Muscle of leg (tissue), 11 donors: ENCODE measurements around the gene CLPTM1L. TPM values are rescaled to one million over a fixed set of nuclear protein-coding genes. Genes with fewer than 3 reads are reported as not detected.

Experiments used
- DNase-seq: peaks from one replicate; pipeline ENCODE4 v3.0.0; 2013
- H3K27ac ChIP-seq: one replicate; pipeline ENCODE4 v1.5.1; 2013; ENCODE audit warnings: mild to moderate bottlenecking, low read length, control low read depth
- H3K27me3 ChIP-seq: one replicate; pipeline ENCODE4 v1.6.1; 2013; ENCODE audit warnings: low read length; ENCODE audit not compliant: control insufficient read depth, insufficient read depth
- H3K36me3 ChIP-seq: one replicate; pipeline ENCODE4 v1.6.1; 2013; ENCODE audit warnings: low read length; ENCODE audit not compliant: control insufficient read depth, insufficient read depth
- H3K4me1 ChIP-seq: one replicate; pipeline ENCODE4 v1.6.1; 2013; ENCODE audit warnings: low read length; ENCODE audit not compliant: control insufficient read depth, insufficient read depth
- H3K4me3 ChIP-seq: one replicate; pipeline ENCODE4 v1.5.1; 2013; ENCODE audit warnings: low read length, control low read depth
- H3K9me3 ChIP-seq: replicated peaks from 2 replicates; pipeline ENCODE4 v1.6.1; 2013; ENCODE audit warnings: low read depth, low read length; ENCODE audit not compliant: control insufficient read depth
- WGBS: methylation state at CpG from one replicate; pipeline ENCODE4 v1.1.5; 2013; ENCODE audit warnings: missing lambda C conversion rate; ENCODE audit not compliant: insufficient coverage; 5-methylcytosine and 5-hydroxymethylcytosine counted together
- polyA plus RNA-seq, 8 donors: library from polyadenylated mRNA; unstranded; fragments of 120-200 nt; gene quantifications; one replicate each; pipeline versions ENCODE4 v1.2.1 to v1.2.3, GENCODE V29; 2013; ENCODE audit warnings: inconsistent platforms in 1 of 8, low replicate concordance in 1 of 8; ENCODE audit not compliant: insufficient read length in 8 of 8, insufficient read depth in 1 of 8
- total RNA-seq: library from RNA; stranded (reverse); fragments of 120-200 nt; gene quantifications from one replicate; pipeline ENCODE4 v1.2.4, GENCODE V29; 2013

The CLPTM1L gene
- total and polyA plus RNA-seq, 9 donors = 49.1 to 73.6 (median 59.7) TPM

DNA sequence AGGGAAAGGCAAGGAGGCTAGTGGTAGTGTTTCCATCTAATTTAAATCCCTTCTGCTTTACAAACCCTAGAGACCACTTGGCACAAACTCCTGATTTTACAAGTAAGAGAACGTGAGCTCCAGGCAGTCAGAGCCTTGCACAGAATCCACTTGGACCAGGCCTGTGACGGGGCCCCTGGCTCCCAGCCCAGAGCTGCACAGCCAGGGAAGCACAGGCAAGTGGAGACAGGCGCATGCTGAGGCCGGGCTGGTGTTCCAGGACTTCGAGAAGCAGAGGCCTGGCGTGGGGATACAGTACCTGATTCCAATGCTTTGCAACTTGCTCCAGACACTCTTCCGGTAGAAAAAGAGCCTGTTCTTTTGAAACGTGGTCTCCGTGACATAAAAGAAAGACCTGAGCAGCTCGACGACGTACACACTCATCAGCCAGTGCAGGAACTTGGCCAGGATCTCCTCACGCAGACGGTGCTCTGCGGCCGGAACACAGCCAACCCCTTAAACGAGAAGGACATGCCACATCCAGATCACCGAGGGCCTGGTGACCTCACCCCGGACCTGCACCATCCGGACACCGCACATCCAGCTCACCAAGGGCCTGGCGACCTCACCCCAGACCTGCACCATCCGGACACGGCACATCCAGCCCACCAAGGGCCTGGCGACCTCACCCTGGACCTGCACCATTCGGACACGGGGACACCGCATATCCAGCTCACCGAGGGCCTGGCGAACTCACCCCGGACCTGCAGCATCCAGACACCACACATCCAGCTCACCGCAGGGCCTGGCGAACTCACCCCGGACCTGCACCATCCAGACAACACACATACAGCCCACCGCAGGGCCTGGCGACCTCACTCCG is 62.5 kb downstream of the CLPTM1L start:
- Histone ChIP-seq H3K36me3 (no peaks in the 10 kb centered on the region), H3K4me3 (no peak overlapping the region), H3K27me3 (no peaks in the 10 kb centered on the region), H3K27ac (no peak overlapping the region), H3K4me1 (no peaks in the 10 kb centered on the region), H3K9me3 (no peaks in the 10 kb centered on the region)
- WGBS = 58% methylated on average over 35 of the region's 37 CpGs
- DNase-seq = peak; percentile 16

DNA sequence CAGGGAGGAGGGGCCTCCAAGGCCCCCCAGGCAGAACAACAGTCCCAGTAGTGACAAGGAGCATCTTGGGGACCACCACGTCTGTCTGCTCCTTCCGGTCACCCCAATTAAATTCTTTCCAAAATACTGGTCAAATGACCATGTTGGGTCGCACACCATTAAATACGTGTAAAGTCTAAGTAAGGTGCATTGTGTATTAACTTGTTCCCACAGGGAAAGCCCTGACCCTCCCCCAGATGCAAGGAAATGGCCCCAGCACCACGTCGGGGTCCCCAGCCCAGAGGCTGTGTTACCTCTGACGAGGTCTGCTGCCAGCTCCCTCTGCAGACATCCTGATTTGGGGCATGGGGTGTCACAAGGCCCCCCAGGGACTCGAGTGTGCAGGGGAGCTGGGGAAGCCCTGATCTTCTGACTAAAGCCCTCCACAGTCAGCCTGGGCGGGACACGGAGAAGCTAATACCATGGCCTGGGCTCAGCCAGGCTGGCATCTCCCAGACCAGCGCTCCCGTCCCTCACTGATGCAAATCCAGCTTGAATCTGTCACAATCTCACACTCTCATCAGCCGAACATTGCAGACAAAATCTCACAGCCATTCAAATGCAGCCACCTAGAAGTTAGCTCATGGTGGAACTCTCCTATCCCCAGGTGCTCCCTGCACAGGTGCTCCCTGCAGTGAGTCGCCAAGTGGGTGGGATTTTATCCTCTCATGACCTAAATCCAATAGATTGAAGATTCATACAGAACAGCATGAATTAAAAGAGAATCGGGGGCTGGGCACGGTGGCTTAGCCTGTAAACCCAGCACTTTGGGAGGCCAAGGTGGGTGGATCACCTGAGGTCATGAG is 63.6 kb downstream of the CLPTM1L start:
- WGBS = 78% methylated on average over 7 of the region's 16 CpGs
- Histone ChIP-seq H3K36me3 (no peaks in the 10 kb centered on the region), H3K4me1 (no peaks in the 10 kb centered on the region), H3K9me3 (no peaks in the 10 kb centered on the region), H3K4me3 (no peak overlapping the region), H3K27me3 (no peaks in the 10 kb centered on the region), H3K27ac (no peak overlapping the region)
- DNase-seq = no peak

DNA sequence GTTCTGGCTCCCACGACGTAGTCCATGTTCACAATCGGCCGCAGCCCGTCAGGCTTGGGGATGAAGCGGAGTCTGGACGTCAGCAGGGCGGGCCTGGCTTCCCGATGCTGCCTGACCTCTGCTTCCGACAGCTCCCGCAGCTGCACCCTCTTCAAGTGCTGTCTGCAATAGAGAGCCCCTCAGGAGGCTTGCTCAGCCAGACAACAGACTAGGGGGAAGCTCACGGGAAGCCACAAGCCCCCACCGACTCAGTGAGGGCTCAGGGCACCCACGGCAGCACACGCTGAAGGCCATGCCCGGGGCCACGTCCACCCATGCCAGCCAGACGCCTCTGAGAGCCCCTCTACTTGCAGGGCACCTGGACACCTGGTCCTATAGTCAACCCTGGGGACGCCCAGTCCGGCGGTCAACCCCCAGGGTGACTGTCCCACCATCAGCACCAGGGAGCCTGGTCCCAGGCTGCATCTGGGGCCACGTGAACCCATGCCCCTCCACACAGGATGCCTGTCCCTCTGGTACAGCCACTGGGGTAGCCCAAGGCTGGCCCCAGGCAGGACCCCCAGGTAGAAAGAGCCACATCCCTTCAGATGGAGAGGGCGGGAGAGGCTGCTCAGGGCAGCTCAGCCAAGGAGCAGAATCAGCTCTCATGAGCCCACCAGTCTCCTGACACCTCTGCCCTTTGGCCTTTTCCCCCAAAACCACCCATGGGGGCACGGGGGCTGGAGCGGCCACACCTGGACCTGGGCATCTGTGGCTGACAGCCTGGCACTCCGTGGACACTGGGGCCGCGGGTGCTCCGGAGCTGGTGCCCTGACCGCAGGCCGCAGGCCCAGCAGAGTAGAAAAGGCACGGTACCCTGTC is 64.5 kb downstream of the CLPTM1L start:
- Histone ChIP-seq H3K4me3 (no peak overlapping the region), H3K27me3 (no peaks in the 10 kb centered on the region), H3K27ac (no peak overlapping the region), H3K4me1 (no peaks in the 10 kb centered on the region), H3K36me3 (no peaks in the 10 kb centered on the region), H3K9me3 (no peaks in the 10 kb centered on the region)
- DNase-seq = no peak
- 88% methylated on average over 32 of the region's 32 CpGs for WGBS

DNA sequence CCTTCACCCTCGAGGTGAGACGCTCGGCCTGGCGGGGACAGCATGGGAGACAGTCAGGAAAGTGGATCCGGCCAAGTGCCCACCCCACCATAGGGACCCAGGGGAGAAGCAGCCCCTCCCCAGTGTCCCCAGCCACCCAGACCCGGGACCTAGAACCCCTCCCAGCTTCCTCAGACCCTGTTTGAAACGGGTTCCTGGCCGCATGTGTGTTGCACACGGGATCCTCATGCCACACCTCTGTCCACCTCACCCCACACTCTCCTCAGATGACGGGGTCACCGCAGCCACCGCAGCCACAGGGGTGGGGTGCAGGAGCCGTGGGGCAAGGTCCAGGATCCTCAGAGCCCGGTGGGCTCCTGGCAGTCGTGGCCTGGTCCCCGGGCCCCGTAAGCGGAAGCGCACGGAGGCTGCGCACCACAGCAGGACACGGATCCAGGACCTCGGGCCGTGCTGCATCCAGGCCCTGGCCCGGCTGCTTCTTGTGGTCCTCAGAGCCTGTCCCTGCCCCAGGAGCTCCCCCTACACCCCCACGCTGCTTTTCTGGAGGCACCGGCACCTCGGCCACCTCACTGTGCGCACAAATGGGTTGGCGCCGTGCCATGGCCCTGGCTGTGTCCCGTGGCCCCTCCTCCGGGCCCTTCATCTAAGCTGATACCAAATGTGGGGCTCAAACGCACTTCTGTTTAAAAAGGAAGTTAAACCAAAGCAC is 65.3 kb downstream of the CLPTM1L start:
- H3K4me3 ChIP-seq = no peak overlapping the region
- no peaks in the 10 kb centered on the region for H3K4me1 ChIP-seq
- no peaks in the 10 kb centered on the region for H3K9me3 ChIP-seq
- no peak overlapping the region for H3K27ac ChIP-seq
- 92% methylated on average over 32 of the region's 34 CpGs for WGBS
- no peaks in the 10 kb centered on the region for H3K27me3 ChIP-seq
- no peak for DNase-seq
- no peaks in the 10 kb centered on the region for H3K36me3 ChIP-seq

DNA sequence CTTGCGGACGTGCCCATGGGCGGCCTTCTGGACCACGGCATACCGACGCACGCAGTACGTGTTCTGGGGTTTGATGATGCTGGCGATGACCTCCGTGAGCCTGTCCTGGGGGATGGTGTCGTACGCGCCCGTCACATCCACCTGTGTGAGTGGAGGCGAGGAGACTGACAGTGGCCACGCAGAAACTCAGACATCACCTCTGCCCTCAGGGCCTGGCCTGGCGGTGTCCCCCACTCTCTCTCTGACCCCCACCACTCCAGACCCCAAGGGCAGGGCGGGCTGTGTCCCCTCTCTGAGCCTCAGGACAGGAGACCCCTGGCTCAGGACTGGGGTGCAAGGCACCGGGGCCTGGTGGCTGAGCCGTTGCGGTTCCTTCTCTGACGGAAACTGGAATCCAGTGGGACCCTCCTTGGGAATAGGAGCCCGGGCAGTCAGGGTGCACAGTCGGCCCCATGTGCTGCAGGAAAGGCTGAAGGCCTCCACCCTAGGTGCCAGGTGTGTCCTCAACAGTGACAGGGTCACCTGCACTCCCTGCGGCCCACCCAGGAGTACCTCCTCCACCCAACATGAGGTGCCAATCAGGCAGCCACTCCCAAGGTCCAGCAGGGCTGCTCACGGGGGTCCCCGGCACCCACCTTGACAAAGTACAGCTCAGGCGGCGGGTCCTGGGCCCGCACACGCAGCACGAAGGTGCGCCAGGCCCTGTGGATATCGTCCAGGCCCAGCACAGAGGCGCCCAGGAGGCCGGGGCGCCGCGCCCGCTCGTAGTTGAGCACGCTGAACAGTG is 66.0 kb downstream of the CLPTM1L start:
- WGBS = 92% methylated on average over 42 of the region's 42 CpGs
- no peaks in the 10 kb centered on the region for H3K4me1 ChIP-seq
- no peak for DNase-seq

DNA sequence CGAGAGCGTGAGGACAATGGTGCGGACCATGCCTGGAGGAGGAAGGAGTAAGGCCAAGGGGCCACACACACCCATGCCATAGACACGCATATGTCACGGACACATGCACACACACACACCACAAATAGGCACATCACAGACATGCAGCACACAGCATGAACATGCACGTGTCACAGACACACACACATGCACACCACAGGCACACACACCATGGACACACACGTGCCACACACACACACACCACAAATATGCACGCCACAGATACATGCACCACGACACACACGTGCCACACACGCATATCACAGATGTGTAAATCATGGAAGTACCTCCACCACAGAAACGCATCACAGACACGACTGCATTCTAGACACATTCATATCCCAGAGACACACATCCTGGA is 66.7 kb downstream of the CLPTM1L start:
- DNase-seq = no peak
- Histone ChIP-seq H3K27me3 (no peaks in the 10 kb centered on the region), H3K9me3 (no peaks in the 10 kb centered on the region), H3K27ac (no peak overlapping the region), H3K36me3 (no peaks in the 10 kb centered on the region), H3K4me3 (no peak overlapping the region), H3K4me1 (no peaks in the 10 kb centered on the region)
- WGBS = 96% methylated on average over 9 of the region's 13 CpGs

More for the DNA sequence above, 66.0 kb downstream of the CLPTM1L start:
- Histone ChIP-seq H3K36me3 (no peaks in the 10 kb centered on the region), H3K27ac (no peak overlapping the region), H3K9me3 (no peaks in the 10 kb centered on the region), H3K27me3 (no peaks in the 10 kb centered on the region), H3K4me3 (no peak overlapping the region)

DNA sequence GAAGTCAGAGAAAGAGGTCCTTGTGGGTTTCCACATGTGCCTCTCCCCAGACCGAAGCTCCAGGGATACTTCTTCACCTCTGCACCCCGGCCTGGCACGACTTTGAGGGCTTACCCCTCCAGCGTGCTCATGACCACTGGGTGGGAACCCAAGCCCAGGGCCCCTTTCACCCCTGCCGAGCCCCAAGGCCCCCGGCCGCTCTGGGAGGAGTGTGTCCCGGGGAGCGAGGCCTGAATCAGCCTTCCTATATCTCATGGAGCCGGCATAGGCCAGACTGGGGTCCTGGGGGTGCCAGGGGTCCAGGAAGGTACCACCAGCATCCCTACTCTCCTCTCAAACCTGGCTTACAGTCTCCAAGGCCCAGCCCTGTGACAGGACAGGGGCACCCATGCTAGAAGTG is 67.1 kb downstream of the CLPTM1L start:
- 80% methylated on average over 6 of the region's 10 CpGs for WGBS
- no peak for DNase-seq
- H3K27ac ChIP-seq = no peak overlapping the region
- H3K4me1 ChIP-seq = no peaks in the 10 kb centered on the region
- H3K36me3 ChIP-seq = no peaks in the 10 kb centered on the region
- H3K27me3 ChIP-seq = no peaks in the 10 kb centered on the region
- H3K9me3 ChIP-seq = no peaks in the 10 kb centered on the region
- H3K4me3 ChIP-seq = no peak overlapping the region

DNA sequence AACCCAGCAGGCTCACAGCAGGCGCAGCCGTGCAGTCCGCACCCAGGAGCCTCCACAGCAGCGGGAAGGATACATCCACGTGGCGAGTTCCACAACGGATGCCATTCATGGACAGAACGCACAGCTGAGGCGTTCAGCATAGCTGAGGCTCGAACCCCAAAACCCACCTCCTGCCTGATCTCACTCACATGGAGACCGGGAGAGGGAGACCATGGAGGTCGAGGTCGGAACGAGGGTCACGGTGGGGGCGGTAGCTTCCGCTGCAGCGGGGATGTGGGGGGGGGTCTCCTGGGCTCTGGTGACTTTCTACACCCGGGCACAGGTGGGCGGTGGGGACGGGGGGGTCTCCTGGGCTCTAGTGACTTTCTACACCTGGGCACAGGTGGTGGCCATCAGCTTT is 67.6 kb downstream of the CLPTM1L start:
- Histone ChIP-seq H3K27me3 (no peaks in the 10 kb centered on the region), H3K9me3 (no peaks in the 10 kb centered on the region), H3K27ac (no peak overlapping the region), H3K4me3 (no peak overlapping the region), H3K4me1 (no peaks in the 10 kb centered on the region), H3K36me3 (no peaks in the 10 kb centered on the region)
- DNase-seq = no peak
- WGBS = 93% methylated on average over 13 of the region's 21 CpGs

DNA sequence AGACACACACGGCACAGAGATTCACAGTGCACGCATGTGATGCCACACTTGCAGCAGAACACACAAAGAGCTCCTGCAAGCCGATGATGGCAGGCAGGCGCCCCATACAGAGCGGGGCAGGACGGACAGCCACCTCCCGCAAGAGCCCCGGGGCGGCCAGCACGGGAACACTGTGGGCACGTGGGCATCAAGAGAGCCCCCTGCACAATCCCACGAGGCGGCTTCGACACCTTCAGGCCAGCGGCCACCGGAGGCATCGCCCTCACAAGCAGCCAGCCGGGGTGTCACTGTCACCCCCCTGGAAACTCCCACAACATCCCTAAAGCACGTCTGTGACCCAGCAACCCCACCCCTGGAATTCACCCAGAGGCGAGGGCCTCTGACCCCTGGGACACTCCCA is 68.0 kb downstream of the CLPTM1L start:
- no peaks in the 10 kb centered on the region for H3K27me3 ChIP-seq
- 84% methylated on average over 20 of the region's 20 CpGs for WGBS

More for the DNA sequence above, 68.0 kb downstream of the CLPTM1L start:
- no peak for DNase-seq
- H3K36me3 ChIP-seq = no peaks in the 10 kb centered on the region
- no peak overlapping the region for H3K27ac ChIP-seq
- no peak overlapping the region for H3K4me3 ChIP-seq
- no peaks in the 10 kb centered on the region for H3K4me1 ChIP-seq
- H3K9me3 ChIP-seq = no peaks in the 10 kb centered on the region
